ENCODE measurements around the gene RMI1. TPM values are rescaled to one million over a fixed set of nuclear protein-coding genes. Genes with fewer than 3 reads are reported as not detected.

Gene RMI1
- total and polyA plus RNA-seq, 2 of the 8 experiments (the other 6 are each of a cell fraction or from before 2014, with no cell fraction given): 3.0 to 34.1 TPM

- H2BK20ac ChIP-seq (ENCODE audit: low read length): no peak overlapping the region
- no peak overlapping the region for H3K4me2 ChIP-seq (ENCODE audit: insufficient read depth in 1 of 2, low read depth in 2 of 2, low read length in 2 of 2)
- no peak overlapping the region for H2AK5ac ChIP-seq (ENCODE audit: low read depth, low read length)
- H4K20me1 ChIP-seq (replicated peaks in 1 of 2; ENCODE audit: control insufficient read depth in 1 of 2, insufficient read depth in 2 of 2, low read length in 2 of 2): no peaks in the 10 kb centered on the region
- 92% methylated on average over 5 of the region's 5 CpGs; no CpG with 5 or more reads in 1 of the 2 experiments for WGBS, 2 experiments (ENCODE audit: extremely low coverage in 1 of 2, insufficient coverage in 1 of 2, insufficient read length in 1 of 2, insufficient replicate concordance in 2 of 2, low coverage in 1 of 2, low lambda C conversion rate in 2 of 2, missing lambda C conversion rate in 1 of 2)
- no peak overlapping the region for H4K8ac ChIP-seq (ENCODE audit: extremely low read depth, insufficient read depth, low read length)
- H3K9ac ChIP-seq (replicated peaks in 1 of 4; ENCODE audit: extremely low read depth in 1 of 4, low read depth in 3 of 4, low read length in 3 of 4): no peak overlapping the region
- no peak overlapping the region for H3K56ac ChIP-seq (replicated peaks; ENCODE audit: insufficient read length, low read depth, low read length)
- H2BK15ac ChIP-seq (ENCODE audit: low read length): no peak overlapping the region
- no peak overlapping the region for H4K5ac ChIP-seq (ENCODE audit: insufficient read length, low read depth, low read length)
- H3K27me3 ChIP-seq (replicated peaks in 1 of 4; ENCODE audit: control insufficient read depth in 3 of 4, extremely low read depth in 1 of 4, insufficient read depth in 3 of 4, low read length in 3 of 4): no peaks in the 10 kb centered on the region
- FAIRE-seq: no peak
- TF ChIP-seq RFX5 (IDR thresholded peaks at IDR 0.05; ENCODE audit: borderline replicate concordance, low read depth, low read length): no peak
- TF ChIP-seq HDAC2 (IDR thresholded peaks at IDR 0.05; ENCODE audit: borderline replicate concordance in 1 of 2, low read depth in 2 of 2, low read length in 2 of 2): no peak
- TF ChIP-seq MAX (IDR thresholded peaks at IDR 0.05): no peak
- TF ChIP-seq CTBP2 (IDR thresholded peaks at IDR 0.05; ENCODE audit: borderline replicate concordance, insufficient read depth, insufficient read length, low read length): no peak
- no peak for TF ChIP-seq CHD1 (IDR thresholded peaks at IDR 0.05; ENCODE audit: low read depth, low read length)
- TF ChIP-seq SAP30 (IDR thresholded peaks at IDR 0.05; ENCODE audit: insufficient read depth, insufficient replicate concordance, low read length): no peak
- no peak for TF ChIP-seq ATF2 (IDR thresholded peaks at IDR 0.05; ENCODE audit: low read length)
- TF ChIP-seq RNF2 (IDR thresholded peaks at IDR 0.05; ENCODE audit: borderline replicate concordance, low read depth, low read length, missing control alignments, poor library complexity, severe bottlenecking): no peak
- TF ChIP-seq POLR2A (IDR thresholded peaks at IDR 0.05; ENCODE audit: control extremely low read depth in 1 of 2, low read depth in 2 of 2, low read length in 2 of 2): no peak
- TF ChIP-seq ASH2L (IDR thresholded peaks at IDR 0.05; ENCODE audit: low read length): no peak
- no peak for TF ChIP-seq TAF1 (IDR thresholded peaks at IDR 0.05; ENCODE audit: low read depth, low read length)
- H3K79me2 ChIP-seq (ENCODE audit: control insufficient read depth in 1 of 2, insufficient read depth in 2 of 2, low read length in 2 of 2): no peaks in the 10 kb centered on the region
- H3K14ac ChIP-seq (ENCODE audit: insufficient read length): no peak overlapping the region
- CTCF ChIA-PET (ENCODE audit: partially characterized antibody): interaction anchor here (1.2 to 1.7 kb wide), 3 partner anchors 11 to 363 kb away, joined by 3 to 5 read pairs (median 4); no protein-coding TSS in a partner anchor
- H4K91ac ChIP-seq (replicated peaks; ENCODE audit: insufficient read length, low read length): no peak overlapping the region
- no peaks in the 10 kb centered on the region for H3K36me3 ChIP-seq (ENCODE audit: control insufficient read depth in 2 of 4, insufficient read depth in 4 of 4, low read length in 3 of 4)
- H3K79me1 ChIP-seq (ENCODE audit: low read depth, low read length): no peaks in the 10 kb centered on the region
- no peaks in the 10 kb centered on the region for H3K9me3 ChIP-seq (ENCODE audit: insufficient read depth in 2 of 2, low read depth in 1 of 2, low read length in 1 of 2)
- H3K27ac ChIP-seq (ENCODE audit: low read depth, low read length): no peak overlapping the region
- H3K4ac ChIP-seq (replicated peaks; ENCODE audit: insufficient read length, low read depth, low read length): no peak overlapping the region
- H3K23me2 ChIP-seq (ENCODE audit: low read depth, low read length): no peaks in the 10 kb centered on the region
- no peak overlapping the region for H3K18ac ChIP-seq (ENCODE audit: extremely low read depth, low read length)
- peaks cover 0 to 6% (median 0%) of the 10 kb centered on the region in 4 experiments; a peak in 1 of 7 replicates for H3K4me1 ChIP-seq (replicated peaks in 1 of 4; ENCODE audit: control insufficient read depth in 3 of 4, insufficient read depth in 4 of 4, low read length in 3 of 4)
- POLR2A ChIA-PET (ENCODE audit: partially characterized antibody): interaction anchor here (0.6 to 1.4 kb wide), 2 partner anchors 16 to 49 kb away, joined by 3 to 5 read pairs; partner anchors contain the start of genes HNRNPK and RMI1
- no peak overlapping the region for H2BK120ac ChIP-seq (replicated peaks; ENCODE audit: low read depth, low read length)
- H3K23ac ChIP-seq (ENCODE audit: insufficient read length): no peak overlapping the region
- H3K4me3 ChIP-seq (ENCODE audit: extremely low read depth in 1 of 4, insufficient read depth in 2 of 4, low read depth in 3 of 4, low read length in 4 of 4): no peak overlapping the region
- no peak overlapping the region for H2AFZ ChIP-seq (ENCODE audit: low read length)
- no peak for DNase-seq (ENCODE audit: low read depth in 1 of 2, low spot score in 2 of 2)
- H2BK12ac ChIP-seq (ENCODE audit: low read depth, low read length): no peak overlapping the region
- H2BK5ac ChIP-seq (ENCODE audit: low read depth, low read length): no peak overlapping the region
Measured at GRCh38 chr9:83930881-83931280, 49.7 kb upstream of the RMI1 start.
